Esophagus muscularis mucosa (tissue), 3 donors: Measurements from ENCODE around the gene EXOC3.
"Not testable (repeated sequence)": the region's sequence is repeated elsewhere in the genome, so short reads cannot be mapped to it uniquely, and the experiment has no call there.

Source experiments
- POLR2AphosphoS5 ChIP-seq, 2 donors: sonication (generic); formaldehyde crosslinking; IDR thresholded peaks; one replicate each; pipeline ENCODE4 v1.6.1; 2017; ENCODE audit warnings: antibody characterized with exemption in 2 of 2
- TF ChIP-seq, protein P1 (sequence below), 3 experiments: fragments of 200-600 bp in 2 of 3; fragments of 450-650 bp in 1 of 3; sonication (generic) in 2 of 3; IDR thresholded peaks; one replicate each; pipeline ENCODE4 v1.5.1; 2017 to 2019; ENCODE audit warnings: antibody characterized with exemption in 3 of 3, mild to moderate bottlenecking in 2 of 3, moderate library complexity in 1 of 3

DNA sequence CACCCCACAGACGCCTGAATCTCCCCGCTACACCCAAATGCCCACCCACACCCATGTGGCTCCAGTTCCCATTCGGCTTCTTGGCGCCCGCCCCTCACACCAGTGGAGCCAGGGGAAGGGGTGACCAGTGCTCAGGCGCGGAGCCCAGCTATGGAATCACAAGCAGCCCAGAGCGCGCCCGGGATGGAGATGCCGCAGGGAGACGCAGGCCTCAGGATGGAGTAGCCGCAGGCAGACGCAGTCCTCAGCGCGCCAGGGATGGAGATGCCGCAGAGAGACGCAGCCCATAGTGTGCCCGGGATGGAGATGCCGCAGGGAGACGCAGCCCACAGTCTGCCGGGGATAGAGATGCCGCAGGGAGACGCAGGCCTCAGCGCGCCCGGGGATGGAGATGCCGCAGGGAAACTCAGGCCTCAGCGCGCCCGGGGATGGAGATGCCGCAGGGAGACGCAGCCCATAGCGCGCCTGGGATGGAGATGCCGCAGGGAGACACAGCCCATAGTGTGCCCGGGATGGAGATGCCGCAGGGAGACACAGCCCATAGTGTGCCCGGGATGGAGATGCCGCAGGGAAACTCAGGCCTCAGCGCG, 65.1 kb downstream of the EXOC3 start:
- TF ChIP-seq, protein P1, sequence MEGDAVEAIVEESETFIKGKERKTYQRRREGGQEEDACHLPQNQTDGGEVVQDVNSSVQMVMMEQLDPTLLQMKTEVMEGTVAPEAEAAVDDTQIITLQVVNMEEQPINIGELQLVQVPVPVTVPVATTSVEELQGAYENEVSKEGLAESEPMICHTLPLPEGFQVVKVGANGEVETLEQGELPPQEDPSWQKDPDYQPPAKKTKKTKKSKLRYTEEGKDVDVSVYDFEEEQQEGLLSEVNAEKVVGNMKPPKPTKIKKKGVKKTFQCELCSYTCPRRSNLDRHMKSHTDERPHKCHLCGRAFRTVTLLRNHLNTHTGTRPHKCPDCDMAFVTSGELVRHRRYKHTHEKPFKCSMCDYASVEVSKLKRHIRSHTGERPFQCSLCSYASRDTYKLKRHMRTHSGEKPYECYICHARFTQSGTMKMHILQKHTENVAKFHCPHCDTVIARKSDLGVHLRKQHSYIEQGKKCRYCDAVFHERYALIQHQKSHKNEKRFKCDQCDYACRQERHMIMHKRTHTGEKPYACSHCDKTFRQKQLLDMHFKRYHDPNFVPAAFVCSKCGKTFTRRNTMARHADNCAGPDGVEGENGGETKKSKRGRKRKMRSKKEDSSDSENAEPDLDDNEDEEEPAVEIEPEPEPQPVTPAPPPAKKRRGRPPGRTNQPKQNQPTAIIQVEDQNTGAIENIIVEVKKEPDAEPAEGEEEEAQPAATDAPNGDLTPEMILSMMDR (IDR thresholded peaks at IDR 0.05): not testable (repeated sequence)
- not testable (repeated sequence) for TF ChIP-seq POLR2AphosphoS5 (IDR thresholded peaks at IDR 0.05)
